NCI-H128 (cell line): ENCODE results near the gene OTUD1.

ENCODE experiments used
- DNase-seq: peaks from one replicate; lab custom pipeline; 2025; ENCODE audit not compliant: unreplicated experiment; lab: John Stamatoyannopoulos, UW

The OTUD1 gene

DNA sequence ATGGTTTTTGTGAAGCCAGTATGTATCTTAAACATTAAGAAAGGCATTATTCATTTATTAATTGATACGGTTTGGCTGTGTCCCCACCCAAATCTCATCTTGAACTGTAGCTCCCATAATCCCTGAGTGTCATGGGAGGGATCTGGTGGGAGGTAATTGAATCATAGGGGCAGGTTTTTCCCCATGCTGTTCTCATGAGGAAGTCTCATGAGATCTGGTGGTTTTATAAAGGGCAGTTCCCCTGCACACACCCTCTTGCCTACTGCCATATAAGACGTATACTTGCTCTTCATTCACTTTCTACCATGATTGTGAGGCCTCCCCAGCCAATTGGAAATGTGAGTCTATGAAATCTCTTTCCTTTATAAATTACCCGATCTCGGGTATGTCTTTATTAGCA is 28.1 kb downstream of the OTUD1 start:
- no peak for DNase-seq

- DNase-seq = no peak
Measured at GRCh38 chr10:23467548-23467947, 28.7 kb downstream of the OTUD1 start.

DNA sequence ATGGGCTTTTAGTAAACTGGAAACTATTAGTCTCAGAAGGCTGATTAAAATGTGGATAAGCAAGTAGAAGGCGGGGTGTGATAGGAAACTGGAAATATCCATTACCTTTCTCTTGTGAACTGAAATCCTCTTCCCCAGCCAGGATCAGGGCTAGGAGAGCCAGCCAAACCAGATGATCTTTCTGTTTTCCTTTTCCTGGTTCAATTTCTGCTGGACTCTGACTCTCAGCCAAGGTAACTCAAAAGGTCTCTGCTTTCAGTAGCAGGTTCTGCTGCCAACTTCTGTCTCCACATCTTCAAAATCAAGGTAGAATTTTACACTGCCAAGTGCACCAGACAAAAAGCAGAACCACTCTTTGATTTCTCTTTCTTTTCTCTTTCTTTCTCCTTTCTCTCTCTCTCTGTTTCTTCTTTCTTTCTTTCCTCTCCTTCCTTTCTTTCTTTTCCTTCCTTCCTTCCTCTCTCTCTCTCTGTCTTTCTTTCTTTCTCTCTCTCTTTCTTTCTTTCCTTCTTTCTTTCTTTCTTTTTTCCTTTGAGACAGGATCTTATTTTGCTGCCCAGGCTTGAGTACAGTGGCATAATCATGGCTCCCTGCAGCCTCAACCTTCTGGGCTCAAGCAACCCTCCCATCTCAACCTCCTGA is 30.8 kb downstream of the OTUD1 start:
- no peak for DNase-seq

DNA sequence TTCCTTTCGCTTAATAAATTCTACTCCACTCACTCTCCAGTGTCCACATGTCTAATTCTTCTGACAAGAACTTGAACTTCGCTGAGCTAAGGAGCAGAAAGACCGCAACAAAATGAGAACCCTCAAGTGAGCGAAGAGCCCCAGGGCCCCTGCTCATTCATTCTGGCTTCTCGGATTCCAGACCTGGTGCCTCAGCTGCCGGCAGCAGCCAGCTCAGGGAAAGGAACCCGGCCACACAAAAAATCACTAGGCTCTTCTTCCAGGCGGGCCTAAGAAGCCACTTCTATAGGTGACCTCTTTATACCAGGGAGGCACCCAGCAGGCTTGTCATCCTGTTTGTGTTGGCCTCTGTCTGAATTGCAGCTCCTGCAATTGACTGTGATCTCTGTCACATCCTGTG is 33.3 kb downstream of the OTUD1 start:
- no peak for DNase-seq

DNA sequence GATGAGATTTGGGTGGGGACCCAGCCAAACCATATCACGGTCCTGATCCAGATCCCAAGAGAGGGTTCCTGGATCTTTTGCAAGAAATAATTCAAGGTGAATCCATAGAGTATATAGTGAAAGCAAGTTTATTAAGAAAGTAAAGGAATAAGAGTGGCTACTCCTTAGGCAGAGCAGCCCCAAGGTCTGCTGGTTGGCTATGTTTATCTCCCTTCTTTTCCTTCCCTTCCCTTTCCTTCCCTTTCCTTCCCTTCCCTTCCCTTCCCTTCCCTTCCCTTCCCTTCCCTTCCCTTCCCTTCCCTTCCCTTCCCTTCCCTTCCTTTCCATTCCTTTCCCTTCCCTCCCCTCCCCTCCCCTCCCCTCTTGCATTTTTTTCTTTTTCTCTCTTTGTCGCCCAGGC is 35.2 kb downstream of the OTUD1 start:
- no peak for DNase-seq

DNA sequence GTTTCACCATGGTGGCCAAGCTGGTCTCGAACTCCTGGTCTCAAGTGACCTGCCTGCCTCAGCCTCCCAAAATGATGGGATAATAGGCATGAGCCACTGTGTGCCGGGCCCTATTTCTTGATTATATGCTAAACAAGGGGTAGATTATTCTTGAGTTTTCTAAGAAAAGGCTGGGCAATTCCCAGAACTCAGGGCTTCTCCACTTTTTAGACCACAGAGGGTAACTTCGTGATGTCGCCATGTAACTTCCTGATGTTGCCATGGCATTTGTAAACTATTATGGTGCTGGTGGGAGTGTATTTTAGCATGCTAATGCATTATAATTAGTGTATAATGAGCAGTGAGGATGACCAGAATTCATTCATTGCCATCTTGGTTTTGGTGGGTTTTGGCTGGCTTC is 35.8 kb downstream of the OTUD1 start:
- DNase-seq = no peak

DNA sequence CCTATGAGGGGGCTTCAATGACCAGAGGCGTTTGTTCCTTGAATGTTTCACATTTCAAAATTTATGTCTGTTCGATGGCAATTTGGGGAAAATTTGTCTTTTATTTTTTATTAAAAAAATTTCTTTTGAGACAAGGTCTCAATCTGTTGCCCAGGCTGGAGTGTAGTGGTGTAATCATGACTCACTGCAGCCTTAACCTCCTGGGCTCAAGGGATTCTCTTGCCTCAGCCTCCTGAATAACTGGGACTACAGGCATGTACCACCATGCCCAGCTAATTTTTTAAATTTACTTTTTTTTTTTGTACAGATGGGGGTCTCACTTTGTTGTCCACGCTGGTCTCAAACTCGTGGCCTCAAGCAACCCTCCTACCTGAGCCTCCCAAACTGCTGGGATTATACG is 39.7 kb downstream of the OTUD1 start:
- DNase-seq = no peak

DNA sequence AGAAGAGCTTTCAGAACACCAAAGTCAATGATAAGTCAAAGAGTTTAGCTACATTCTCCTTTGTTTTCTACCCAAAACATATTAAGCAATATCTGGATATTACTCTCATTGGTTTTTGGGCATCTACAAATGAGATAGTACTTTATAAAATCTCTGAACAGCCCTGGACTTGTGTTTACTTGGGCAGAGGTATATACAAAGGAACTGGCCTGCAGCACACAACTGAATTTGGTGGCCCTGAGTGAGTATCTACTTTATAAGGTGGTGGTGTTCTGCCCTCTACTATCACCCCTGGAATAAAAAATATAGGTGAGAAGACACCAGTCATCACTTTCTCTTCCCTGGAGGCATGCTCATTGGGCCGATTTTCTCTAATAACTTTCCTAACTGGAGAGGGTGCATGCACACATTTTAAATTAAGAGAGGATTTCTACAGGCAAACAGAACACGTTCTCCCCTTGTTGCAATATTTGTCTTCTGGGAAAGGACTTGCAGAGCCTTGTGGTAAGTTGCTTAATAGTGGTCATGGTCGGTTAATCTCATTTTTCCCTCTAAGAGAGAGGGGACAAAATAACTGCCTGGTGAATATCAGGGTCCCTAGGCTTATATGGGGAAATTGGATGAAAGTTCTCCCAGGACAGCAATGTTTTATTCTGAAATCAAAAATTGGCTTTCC is 41.1 kb downstream of the OTUD1 start:
- no peak for DNase-seq

DNA sequence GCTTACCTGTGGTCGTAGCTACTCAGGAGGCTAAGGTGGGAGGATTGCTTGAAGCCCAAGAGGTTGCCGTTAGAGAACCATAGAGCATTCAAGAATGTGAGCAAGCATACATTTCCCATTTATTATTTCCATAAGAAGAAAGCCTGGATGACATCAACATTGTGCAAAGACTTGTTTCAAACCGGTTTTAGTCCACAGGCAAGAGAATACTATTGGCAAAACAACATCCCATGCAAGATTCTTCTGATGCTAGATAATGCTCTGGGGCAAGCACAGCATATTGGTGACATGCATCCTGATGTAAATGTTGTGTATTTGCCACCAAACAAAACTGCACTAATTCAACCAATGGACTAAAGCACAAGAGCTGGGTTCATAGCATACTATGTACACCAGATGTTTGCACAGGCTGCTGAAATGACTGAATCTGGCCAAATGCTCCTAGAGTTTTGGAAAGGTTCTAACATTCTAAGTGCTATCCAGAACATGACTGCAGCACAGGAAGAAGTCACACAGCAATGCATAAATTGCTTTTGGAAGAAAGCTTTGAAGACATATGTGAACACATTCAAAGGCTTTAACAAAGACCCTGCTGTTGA is 42.6 kb downstream of the OTUD1 start:
- no peak for DNase-seq

GRCh38 chr10:23490115-23490514 is 51.2 kb downstream of the OTUD1 start:
- no peak for DNase-seq
